ENCODE results near the gene PANK3.
"Not testable (repeated sequence)": the region's sequence is repeated elsewhere in the genome, so short reads cannot be mapped to it uniquely, and the experiment has no call there.

PANK3 gene

GRCh38 chr5:168608386-168608785, 29.2 kb upstream of the PANK3 start:
- Histone ChIP-seq H3K9me3 (ENCODE audit: control insufficient read depth, insufficient read depth, low read length) (no peaks in the 10 kb centered on the region), H3K4me1 (ENCODE audit: control insufficient read depth, insufficient read depth, low read length) (no peaks in the 10 kb centered on the region), H3K9ac (ENCODE audit: low read depth, low read length) (no peak overlapping the region), H3K36me3 (ENCODE audit: control insufficient read depth, insufficient read depth, low read length) (no peaks in the 10 kb centered on the region), H3K4me3 (ENCODE audit: low read depth, low read length) (no peak overlapping the region), H3K27me3 (ENCODE audit: control insufficient read depth, insufficient read depth, low read length) (no peaks in the 10 kb centered on the region)

- no peaks in the 10 kb centered on the region for H3K4me1 ChIP-seq (ENCODE audit: control insufficient read depth, insufficient read depth, low read length)
- H3K4me3 ChIP-seq (ENCODE audit: low read depth, low read length), result no peak overlapping the region
- H3K36me3 ChIP-seq (ENCODE audit: control insufficient read depth, insufficient read depth, low read length), result no peaks in the 10 kb centered on the region
- no peak overlapping the region for H3K9ac ChIP-seq (ENCODE audit: low read depth, low read length)
- H3K9me3 ChIP-seq (ENCODE audit: control insufficient read depth, insufficient read depth, low read length), result no peaks in the 10 kb centered on the region
- H3K27me3 ChIP-seq (ENCODE audit: control insufficient read depth, insufficient read depth, low read length), result no peaks in the 10 kb centered on the region
Measured at GRCh38 chr5:168607946-168608345, 28.8 kb upstream of the PANK3 start.

- Histone ChIP-seq H3K27me3 (ENCODE audit: control insufficient read depth, insufficient read depth, low read length) (no peaks in the 10 kb centered on the region), H3K4me3 (ENCODE audit: low read depth, low read length) (no peak overlapping the region), H3K36me3 (ENCODE audit: control insufficient read depth, insufficient read depth, low read length) (no peaks in the 10 kb centered on the region), H3K9me3 (ENCODE audit: control insufficient read depth, insufficient read depth, low read length) (no peaks in the 10 kb centered on the region), H3K9ac (ENCODE audit: low read depth, low read length) (no peak overlapping the region), H3K4me1 (ENCODE audit: control insufficient read depth, insufficient read depth, low read length) (no peaks in the 10 kb centered on the region)
Measured at GRCh38 chr5:168606562-168606961, 27.4 kb upstream of the PANK3 start.

- H3K27me3 ChIP-seq (ENCODE audit: control insufficient read depth, insufficient read depth, low read length), result no peaks in the 10 kb centered on the region
- H3K9ac ChIP-seq (ENCODE audit: low read depth, low read length), result no peak overlapping the region
- no peaks in the 10 kb centered on the region for H3K36me3 ChIP-seq (ENCODE audit: control insufficient read depth, insufficient read depth, low read length)
- no peak overlapping the region for H3K4me3 ChIP-seq (ENCODE audit: low read depth, low read length)
- H3K4me1 ChIP-seq (ENCODE audit: control insufficient read depth, insufficient read depth, low read length), result peaks cover 4% of the 10 kb centered on the region
- no peaks in the 10 kb centered on the region for H3K9me3 ChIP-seq (ENCODE audit: control insufficient read depth, insufficient read depth, low read length)
Measured at GRCh38 chr5:168604436-168604835, 25.3 kb upstream of the PANK3 start.

GRCh38 chr5:168603746-168604145, 24.6 kb upstream of the PANK3 start:
- Histone ChIP-seq H3K27me3 (ENCODE audit: control insufficient read depth, insufficient read depth, low read length) (peaks cover 2% of the 10 kb centered on the region), H3K4me3 (ENCODE audit: low read depth, low read length) (no peak overlapping the region), H3K36me3 (ENCODE audit: control insufficient read depth, insufficient read depth, low read length) (no peaks in the 10 kb centered on the region), H3K4me1 (ENCODE audit: control insufficient read depth, insufficient read depth, low read length) (peaks cover 4% of the 10 kb centered on the region), H3K9me3 (ENCODE audit: control insufficient read depth, insufficient read depth, low read length) (no peaks in the 10 kb centered on the region), H3K9ac (ENCODE audit: low read depth, low read length) (no peak overlapping the region)

GRCh38 chr5:168602517-168602916, 23.3 kb upstream of the PANK3 start:
- Histone ChIP-seq H3K36me3 (ENCODE audit: control insufficient read depth, insufficient read depth, low read length) (no peaks in the 10 kb centered on the region), H3K27me3 (ENCODE audit: control insufficient read depth, insufficient read depth, low read length) (peaks cover 8% of the 10 kb centered on the region), H3K9me3 (ENCODE audit: control insufficient read depth, insufficient read depth, low read length) (no peaks in the 10 kb centered on the region), H3K4me1 (ENCODE audit: control insufficient read depth, insufficient read depth, low read length) (peaks cover 4% of the 10 kb centered on the region), H3K9ac (ENCODE audit: low read depth, low read length) (no peak overlapping the region), H3K4me3 (ENCODE audit: low read depth, low read length) (no peak overlapping the region)

GRCh38 chr5:168601972-168602371, 22.8 kb upstream of the PANK3 start:
- Histone ChIP-seq H3K9me3 (ENCODE audit: control insufficient read depth, insufficient read depth, low read length) (no peaks in the 10 kb centered on the region), H3K9ac (ENCODE audit: low read depth, low read length) (no peak overlapping the region), H3K4me3 (ENCODE audit: low read depth, low read length) (no peak overlapping the region), H3K36me3 (ENCODE audit: control insufficient read depth, insufficient read depth, low read length) (no peaks in the 10 kb centered on the region), H3K4me1 (ENCODE audit: control insufficient read depth, insufficient read depth, low read length) (peaks cover 4% of the 10 kb centered on the region), H3K27me3 (ENCODE audit: control insufficient read depth, insufficient read depth, low read length) (peaks cover 13% of the 10 kb centered on the region)

- Histone ChIP-seq H3K4me3 (ENCODE audit: low read depth, low read length) (no peak overlapping the region), H3K36me3 (ENCODE audit: control insufficient read depth, insufficient read depth, low read length) (no peaks in the 10 kb centered on the region), H3K9ac (ENCODE audit: low read depth, low read length) (no peak overlapping the region), H3K4me1 (ENCODE audit: control insufficient read depth, insufficient read depth, low read length) (peaks cover 4% of the 10 kb centered on the region), H3K27me3 (ENCODE audit: control insufficient read depth, insufficient read depth, low read length) (peaks cover 15% of the 10 kb centered on the region), H3K9me3 (ENCODE audit: control insufficient read depth, insufficient read depth, low read length) (no peaks in the 10 kb centered on the region)
Measured at GRCh38 chr5:168600409-168600808, 21.2 kb upstream of the PANK3 start.

- no peaks in the 10 kb centered on the region for H3K9me3 ChIP-seq (ENCODE audit: control insufficient read depth, insufficient read depth, low read length)
- H3K9ac ChIP-seq (ENCODE audit: low read depth, low read length), result no peak overlapping the region
- H3K4me1 ChIP-seq (ENCODE audit: control insufficient read depth, insufficient read depth, low read length), result peaks cover 4% of the 10 kb centered on the region
- no peaks in the 10 kb centered on the region for H3K36me3 ChIP-seq (ENCODE audit: control insufficient read depth, insufficient read depth, low read length)
- H3K4me3 ChIP-seq (ENCODE audit: low read depth, low read length), result no peak overlapping the region
- peaks cover 16% of the 10 kb centered on the region for H3K27me3 ChIP-seq (ENCODE audit: control insufficient read depth, insufficient read depth, low read length)
Measured at GRCh38 chr5:168599826-168600225, 20.7 kb upstream of the PANK3 start.

GRCh38 chr5:168598639-168599038, 19.5 kb upstream of the PANK3 start:
- Histone ChIP-seq H3K9me3 (ENCODE audit: control insufficient read depth, insufficient read depth, low read length) (no peaks in the 10 kb centered on the region), H3K9ac (ENCODE audit: low read depth, low read length) (no peak overlapping the region), H3K36me3 (ENCODE audit: control insufficient read depth, insufficient read depth, low read length) (no peaks in the 10 kb centered on the region), H3K4me1 (ENCODE audit: control insufficient read depth, insufficient read depth, low read length) (peaks cover 4% of the 10 kb centered on the region), H3K27me3 (ENCODE audit: control insufficient read depth, insufficient read depth, low read length) (peaks cover 17% of the 10 kb centered on the region), H3K4me3 (ENCODE audit: low read depth, low read length) (no peak overlapping the region)

GRCh38 chr5:168596927-168597326, 17.8 kb upstream of the PANK3 start:
- Histone ChIP-seq H3K4me3 (ENCODE audit: low read depth, low read length) (no peak overlapping the region), H3K9me3 (ENCODE audit: control insufficient read depth, insufficient read depth, low read length) (no peaks in the 10 kb centered on the region), H3K36me3 (ENCODE audit: control insufficient read depth, insufficient read depth, low read length) (no peaks in the 10 kb centered on the region), H3K9ac (ENCODE audit: low read depth, low read length) (no peak overlapping the region), H3K4me1 (ENCODE audit: control insufficient read depth, insufficient read depth, low read length) (peaks cover 4% of the 10 kb centered on the region), H3K27me3 (ENCODE audit: control insufficient read depth, insufficient read depth, low read length) (peaks cover 21% of the 10 kb centered on the region)

- not testable (repeated sequence) for H3K9ac ChIP-seq (ENCODE audit: low read depth, low read length); H3K4me1 ChIP-seq (ENCODE audit: control insufficient read depth, insufficient read depth, low read length); H3K4me3 ChIP-seq (ENCODE audit: low read depth, low read length); H3K9me3 ChIP-seq (ENCODE audit: control insufficient read depth, insufficient read depth, low read length); H3K36me3 ChIP-seq (ENCODE audit: control insufficient read depth, insufficient read depth, low read length)
- peaks cover 25% of the 10 kb centered on the region for H3K27me3 ChIP-seq (ENCODE audit: control insufficient read depth, insufficient read depth, low read length)
Measured at GRCh38 chr5:168596122-168596521, 17.0 kb upstream of the PANK3 start.

- H3K27me3 ChIP-seq (ENCODE audit: control insufficient read depth, insufficient read depth, low read length), result peaks cover 12% of the 10 kb centered on the region
- no peaks in the 10 kb centered on the region for H3K36me3 ChIP-seq (ENCODE audit: control insufficient read depth, insufficient read depth, low read length)
- no peak overlapping the region for H3K4me3 ChIP-seq (ENCODE audit: low read depth, low read length)
- no peaks in the 10 kb centered on the region for H3K4me1 ChIP-seq (ENCODE audit: control insufficient read depth, insufficient read depth, low read length)
- H3K9me3 ChIP-seq (ENCODE audit: control insufficient read depth, insufficient read depth, low read length), result no peaks in the 10 kb centered on the region
- H3K9ac ChIP-seq (ENCODE audit: low read depth, low read length), result no peak overlapping the region
Measured at GRCh38 chr5:168592014-168592368, 12.8 kb upstream of the PANK3 start.
